Endothelial cell of umbilical vein (primary cell): ENCODE measurements around the gene CMTM2. TPM values are rescaled to one million over a fixed set of nuclear protein-coding genes. Genes with fewer than 3 reads are reported as not detected.

Experiments used
- BruUV-seq: library from RNA; stranded (reverse); fragments of 400-500 nt; replicated peaks from 2 replicates; lab custom pipeline; 2021; lab: Mats Ljungman, UMichigan
- CTCF ChIA-PET: fragments of 300-600, 350-600 bp; sonication (Branson Sonifier 250); formaldehyde crosslinking; loops from one replicate; lab custom pipeline; 2021; ENCODE audit warnings: antibody characterized with exemption, inconsistent platforms; lab: Charles Lee
- POLR2A ChIA-PET: fragments of 300-600, 350-600 bp; sonication (Branson Sonifier 250); formaldehyde crosslinking; loops from one replicate; lab custom pipeline; 2021; ENCODE audit warnings: antibody characterized with exemption, inconsistent platforms; lab: Charles Lee
- DNase-seq: peaks from one replicate; pipeline ENCODE4 v3.0.0-alpha.2; 2011; ENCODE audit warnings: low read depth, low spot score
- FAIRE-seq: peaks from 2 replicates; lab custom pipeline; 2011; peaks lifted over from hg19 to GRCh38; lab: Jason Lieb, UNC
- H2AFZ ChIP-seq: 2 replicates; pipeline ENCODE4 v1.6.0; 2012; ENCODE audit warnings: low read depth, low read length, control low read depth, inconsistent platforms
- H3K27ac ChIP-seq: 2 replicates; pipeline ENCODE4 v1.5.1; 2011; ENCODE audit warnings: low read depth, mild to moderate bottlenecking, control low read depth, low read length, moderate library complexity; ENCODE audit not compliant: insufficient read depth
- H3K27me3 ChIP-seq, 2 experiments: 2 replicates each; pipeline versions ENCODE4 v1.6.0 to v1.6.1; 2011; ENCODE audit warnings: low read length in 2 of 2, mixed read lengths in 1 of 2; ENCODE audit not compliant: control insufficient read depth in 2 of 2, insufficient read depth in 2 of 2
- H3K36me3 ChIP-seq, 2 experiments: 2 replicates in 1 of 2; 3 replicates in 1 of 2; pipeline ENCODE4 v1.5.1; 2011; ENCODE audit warnings: low read length in 2 of 2, mild to moderate bottlenecking in 1 of 2, moderate library complexity in 1 of 2; ENCODE audit not compliant: control insufficient read depth in 2 of 2, insufficient read depth in 2 of 2; ENCODE audit errors: extremely low read depth in 1 of 2
- H3K4me1 ChIP-seq: 3 replicates; pipeline ENCODE4 v1.5.1; 2011; ENCODE audit warnings: mild to moderate bottlenecking, low read length; ENCODE audit not compliant: control insufficient read depth, insufficient read depth; ENCODE audit errors: extremely low read depth
- H3K4me2 ChIP-seq: 2 replicates; pipeline ENCODE4 v1.6.1; 2011; ENCODE audit warnings: low read length, control low read depth, mixed read lengths; ENCODE audit not compliant: insufficient read depth
- H3K4me3 ChIP-seq, 3 experiments: fragments of 200-600 bp in 1 of 3; sonication (generic), shearing (Covaris generic) in 1 of 3; replicated peaks in 1 of 3; 2 replicates each; pipeline ENCODE4 v1.5.1; 2011 to 2016; ENCODE audit warnings: control low read depth in 3 of 3, low read length in 3 of 3, mild to moderate bottlenecking in 2 of 3, inconsistent platforms in 1 of 3, low read depth in 1 of 3, moderate library complexity in 1 of 3; ENCODE audit not compliant: insufficient read depth in 1 of 3
- H3K79me2 ChIP-seq: 2 replicates; pipeline ENCODE4 v1.6.0; 2012; ENCODE audit warnings: low read length, inconsistent platforms; ENCODE audit not compliant: control insufficient read depth, insufficient read depth
- H3K9ac ChIP-seq: replicated peaks from 2 replicates; pipeline ENCODE3; 2011; ENCODE audit warnings: low read length, control low read depth; ENCODE audit not compliant: insufficient read depth; ENCODE audit errors: extremely low read depth
- H3K9me1 ChIP-seq: replicated peaks from 3 replicates; pipeline ENCODE4 v1.6.0; 2011; ENCODE audit warnings: mild to moderate bottlenecking, low read length; ENCODE audit not compliant: control insufficient read depth, insufficient read depth; ENCODE audit errors: extremely low read depth
- H3K9me3 ChIP-seq: replicated peaks from 2 replicates; pipeline ENCODE4 v1.5.1; 2012; ENCODE audit warnings: low read length, inconsistent platforms; ENCODE audit not compliant: control insufficient read depth, insufficient read depth
- H4K20me1 ChIP-seq: replicated peaks from 2 replicates; pipeline ENCODE3; 2011; ENCODE audit warnings: mild to moderate bottlenecking, low read length; ENCODE audit not compliant: control insufficient read depth, insufficient read depth; ENCODE audit errors: extremely low read depth
- CTCF ChIP-seq, 2 donors: IDR thresholded peaks; 1 replicate in 1 of 2; 2 replicates in 1 of 2; pipeline ENCODE4 v1.5.1; 2011; ENCODE audit warnings: low read length in 2 of 2, mild to moderate bottlenecking in 2 of 2, moderate library complexity in 2 of 2, control low read depth in 1 of 2, inconsistent platforms in 1 of 2, low read depth in 1 of 2; ENCODE audit not compliant: insufficient read depth in 1 of 2; ENCODE audit errors: extremely low read depth in 1 of 2
- EZH2 ChIP-seq: IDR thresholded peaks from 2 replicates; pipeline ENCODE4 v1.6.1; 2012; ENCODE audit warnings: borderline replicate concordance, low read depth, mild to moderate bottlenecking, moderate library complexity, low read length, inconsistent platforms; ENCODE audit not compliant: severe bottlenecking
- FOS ChIP-seq: IDR thresholded peaks from 2 replicates; pipeline ENCODE4 v1.6.1; 2011; ENCODE audit warnings: mild to moderate bottlenecking, low read length, moderate library complexity, borderline replicate concordance; ENCODE audit not compliant: insufficient read depth
- GATA2 ChIP-seq: IDR thresholded peaks from 2 replicates; pipeline ENCODE4 v1.7.0; 2011; ENCODE audit warnings: low read depth, mild to moderate bottlenecking, moderate library complexity, mixed read lengths, low read length; ENCODE audit not compliant: insufficient read length, insufficient read depth
- MYC ChIP-seq: IDR thresholded peaks from one replicate; pipeline ENCODE4 v1.6.1; 2011; ENCODE audit warnings: mild to moderate bottlenecking, low read depth, low read length
- POLR2A ChIP-seq: IDR thresholded peaks from 2 replicates; pipeline ENCODE4 v1.6.1; 2012; ENCODE audit warnings: low read depth, mild to moderate bottlenecking, control low read depth, low read length
- POLR2AphosphoS5 ChIP-seq: IDR thresholded peaks from 2 replicates; pipeline ENCODE4 v1.6.1; 2012; ENCODE audit warnings: low read depth, mild to moderate bottlenecking, control low read depth, low read length, moderate library complexity; ENCODE audit not compliant: insufficient read depth
- dilution Hi-C: fragments of 300-500 bp; cut with MboI; formaldehyde crosslinking; loops from one replicate; pipeline ENCODE4 v1.15.0; 2019; ENCODE audit warnings: low sequenced_read_pairs; ENCODE audit not compliant: extremely low pct_ligation_motif_present
- intact Hi-C: fragments of 100-400 bp; cut with micrococcal nuclease; formaldehyde crosslinking; loops from one replicate; pipeline ENCODE4 v1.10.0; 2022
- polyA plus RNA-seq, 4 experiments: library from polyadenylated mRNA; depleted of rRNA in 3 of 4; stranded (reverse) in 3 of 4; unstranded in 1 of 4; fragments of >200 nt; gene quantifications; 2 replicates each; pipeline versions ENCODE4 v1.2.1 to v1.2.3, GENCODE V29; 2011 to 2012; ENCODE audit warnings: missing spikeins in 1 of 4
- small RNA-seq: library from RNA; depleted of rRNA; stranded (forward); fragments of <200 nt; gene quantifications from one replicate; pipeline ENCODE3, GENCODE V24; 2012; ENCODE audit warnings: low replicate concordance, low read depth; ENCODE audit not compliant: insufficient read depth, insufficient read length
- total RNA-seq: library from RNA; stranded (reverse); gene quantifications from 2 replicates; pipeline ENCODE4 v1.2.3, GENCODE V29; 2021

CMTM2 gene
- total and polyA plus RNA-seq, 2 donors (not counting 3 experiments of a cell fraction or from before 2014, with no cell fraction given), result not detected

- FAIRE-seq (no peak), DNase-seq (no peak)
- Histone ChIP-seq H3K4me3 (no peak overlapping the region), H3K9me3 (no peaks in the 10 kb centered on the region), H3K27ac (no peak overlapping the region), H3K9me1 (no peaks in the 10 kb centered on the region), H2AFZ (no peak overlapping the region), H3K4me2 (no peak overlapping the region), H3K79me2 (no peaks in the 10 kb centered on the region), H3K4me1 (no peaks in the 10 kb centered on the region), H3K27me3 (no peaks in the 10 kb centered on the region), H4K20me1 (no peaks in the 10 kb centered on the region), H3K9ac (no peak overlapping the region), H3K36me3 (no peaks in the 10 kb centered on the region)
- intact Hi-C loops (no loop called here), dilution Hi-C loops (no loop called here)
- ChIA-PET POLR2A (no interaction called here), CTCF (interaction anchor here (0.5 to 1.6 kb wide), 4 partner anchors 13 to 428 kb away, joined by 3 to 8 read pairs (median 6); no protein-coding TSS in a partner anchor)
- no peak for TF ChIP-seq GATA2
- TF ChIP-seq MYC, result no peak
- no peak for TF ChIP-seq EZH2
- TF ChIP-seq POLR2A, result no peak
- no peak for TF ChIP-seq POLR2AphosphoS5
- no peak for TF ChIP-seq FOS
- no peak for TF ChIP-seq CTCF (IDR thresholded peaks at IDR 0.05; ENCODE audit: extremely low read depth in 1 of 2, insufficient read depth in 1 of 2, low read depth in 1 of 2, low read length in 2 of 2)
- BruUV-seq, result no TSS peak
These were observed 58.5 kb downstream of the CMTM2 start for GRCh38 chr16:66637806-66638205.

Small RNA genes lying within 50 kb of the gene (small RNA-seq; reads per million reads assigned to genes)
- gene CKLF-CMTM1, result not detected

Other genes starting within 250 kb of the CMTM2 start
- 765 and 804 TPM in 2 replicates for gene CDH5, start 212.8 kb upstream of the CMTM2 start, total RNA-seq
- gene CDH5, start 212.8 kb upstream of the CMTM2 start, polyA plus RNA-seq, result 815 and 836 TPM in 2 replicates
- gene BEAN1, start 152.2 kb upstream of the CMTM2 start, total RNA-seq, result not detected in 2 replicates
- gene BEAN1, start 152.2 kb upstream of the CMTM2 start, polyA plus RNA-seq, result not detected in 2 replicates
- gene TK2, start 29.3 kb upstream of the CMTM2 start, total RNA-seq, result 23.4 and 25.2 TPM in 2 replicates
- gene TK2, start 29.3 kb upstream of the CMTM2 start, polyA plus RNA-seq, result 12.1 and 12.2 TPM in 2 replicates
- gene CKLF, start 26.9 kb upstream of the CMTM2 start, total RNA-seq, result 80.0 and 93.4 TPM in 2 replicates
- gene CKLF, start 26.9 kb upstream of the CMTM2 start, polyA plus RNA-seq, result 197 and 209 TPM in 2 replicates
- 9.3 and 12.3 TPM in 2 replicates for gene CMTM1, start 13.0 kb upstream of the CMTM2 start, total RNA-seq
- 3.0 and 3.8 TPM in 2 replicates for gene CMTM1, start 13.0 kb upstream of the CMTM2 start, polyA plus RNA-seq
- 83.6 and 90.5 TPM in 2 replicates for gene CMTM3, start 25.2 kb downstream of the CMTM2 start, total RNA-seq
- gene CMTM3, start 25.2 kb downstream of the CMTM2 start, polyA plus RNA-seq, result 86.2 and 104 TPM in 2 replicates
- 8.5 and 9.0 TPM in 2 replicates for gene CMTM4, start 117.3 kb downstream of the CMTM2 start, total RNA-seq
- 7.1 and 10.7 TPM in 2 replicates for gene CMTM4, start 117.3 kb downstream of the CMTM2 start, polyA plus RNA-seq
- gene DYNC1LI2, start 172.1 kb downstream of the CMTM2 start, total RNA-seq, result 156 and 159 TPM in 2 replicates
- gene DYNC1LI2, start 172.1 kb downstream of the CMTM2 start, polyA plus RNA-seq, result 51.2 and 110 TPM in 2 replicates
- not detected in 2 replicates for gene TERB1, start 222.1 kb downstream of the CMTM2 start, total RNA-seq
- not detected in 2 replicates for gene TERB1, start 222.1 kb downstream of the CMTM2 start, polyA plus RNA-seq